IMR-90 (cell line): ENCODE data around the gene AQP1. TPM values are rescaled to one million over a fixed set of nuclear protein-coding genes. Genes with fewer than 3 reads are reported as not detected.

ENCODE experiments used
- ATAC-seq: fragments of 200-7000 bp; cut with Tn5 transposase; 2 replicates; pipeline ENCODE4 v1.9.1; 2020; ENCODE audit warnings: low read depth, mild to moderate bottlenecking, moderate library complexity
- BruUV-seq: library from RNA; stranded (reverse); fragments of 400-500 nt; replicated peaks from 2 replicates; lab custom pipeline; 2021; lab: Mats Ljungman, UMichigan
- CTCF ChIA-PET: fragments of 300-600 bp; formaldehyde crosslinking; extraction: SDS; loops from one replicate; lab custom pipeline; 2021; ENCODE audit warnings: antibody characterized with exemption; lab: Yijun Ruan, JAX
- POLR2A ChIA-PET: fragments of 300-600 bp; sonication (Branson Sonifier 250); formaldehyde crosslinking; loops from one replicate; lab custom pipeline; 2022; ENCODE audit warnings: antibody characterized with exemption; ENCODE audit not compliant: unreplicated experiment; lab: Charles Lee
- DNase-seq: peaks from one replicate; pipeline ENCODE4 v3.0.0; 2013
- H2AFZ ChIP-seq: replicated peaks from 2 replicates; pipeline ENCODE3; 2013; ENCODE audit warnings: low read length, mild to moderate bottlenecking; ENCODE audit not compliant: poor library complexity
- H2AK5ac ChIP-seq: 2 replicates; pipeline ENCODE4 v1.6.1; 2013; ENCODE audit warnings: low read depth, low read length, inconsistent platforms
- H2AK9ac ChIP-seq: replicated peaks from 2 replicates; pipeline ENCODE3; 2013; ENCODE audit warnings: mild to moderate bottlenecking, low read depth, low read length, moderate library complexity; ENCODE audit not compliant: poor library complexity
- H2BK120ac ChIP-seq: 2 replicates; pipeline ENCODE4 v1.6.1; 2013; ENCODE audit warnings: low read depth, low read length, inconsistent platforms
- H2BK15ac ChIP-seq: 3 replicates; pipeline ENCODE4 v1.6.1; 2013; ENCODE audit warnings: low read depth, low read length, inconsistent platforms
- H2BK20ac ChIP-seq: 2 replicates; pipeline ENCODE4 v1.6.1; 2013; ENCODE audit warnings: low read depth, mild to moderate bottlenecking, inconsistent platforms, low read length, moderate library complexity
- H2BK5ac ChIP-seq: 2 replicates; pipeline ENCODE4 v1.6.1; 2013; ENCODE audit warnings: mild to moderate bottlenecking, low read depth, low read length, inconsistent platforms; ENCODE audit not compliant: poor library complexity, severe bottlenecking
- H3K14ac ChIP-seq: replicated peaks from 2 replicates; pipeline ENCODE4 v1.6.1; 2013; ENCODE audit warnings: low read depth, low read length, inconsistent platforms
- H3K18ac ChIP-seq: 2 replicates; pipeline ENCODE4 v1.6.1; 2013; ENCODE audit warnings: low read depth, low read length, control low read depth
- H3K23ac ChIP-seq: 2 replicates; pipeline ENCODE4 v1.6.1; 2013; ENCODE audit warnings: low read depth, low read length, inconsistent platforms
- H3K27ac ChIP-seq: 2 replicates; pipeline ENCODE4 v1.5.1; 2013; ENCODE audit warnings: mild to moderate bottlenecking, control low read depth, low read length; ENCODE audit not compliant: insufficient read depth
- H3K27me3 ChIP-seq: 2 replicates; pipeline ENCODE4 v1.6.1; 2013; ENCODE audit warnings: low read length; ENCODE audit not compliant: control insufficient read depth, insufficient read depth
- H3K36me3 ChIP-seq: 2 replicates; pipeline ENCODE4 v1.6.1; 2013; ENCODE audit warnings: low read length, mixed read lengths; ENCODE audit not compliant: control insufficient read depth, insufficient read depth
- H3K4ac ChIP-seq: 2 replicates; pipeline ENCODE4 v1.6.1; 2013; ENCODE audit warnings: low read depth, low read length, inconsistent platforms
- H3K4me1 ChIP-seq: 2 replicates; pipeline ENCODE4 v1.6.1; 2013; ENCODE audit warnings: low read length, mixed read lengths; ENCODE audit not compliant: control insufficient read depth, insufficient read depth
- H3K4me2 ChIP-seq: 2 replicates; pipeline ENCODE4 v1.6.1; 2013; ENCODE audit warnings: low read depth, mild to moderate bottlenecking, control low read depth, low read length, moderate library complexity
- H3K4me3 ChIP-seq: 2 replicates; pipeline ENCODE4 v1.5.1; 2013; ENCODE audit warnings: low read depth, mild to moderate bottlenecking, control low read depth, low read length, moderate library complexity; ENCODE audit not compliant: insufficient read depth
- H3K56ac ChIP-seq: 2 replicates; pipeline ENCODE4 v1.6.1; 2013; ENCODE audit warnings: low read length, inconsistent platforms; ENCODE audit not compliant: insufficient read depth; ENCODE audit errors: extremely low read depth
- H3K79me1 ChIP-seq, 2 experiments: 2 replicates each; pipeline ENCODE4 v1.6.1; 2013; ENCODE audit warnings: low read length in 2 of 2, inconsistent platforms in 1 of 2, low read depth in 1 of 2
- H3K9ac ChIP-seq: 2 replicates; pipeline ENCODE4 v1.6.1; 2013; ENCODE audit warnings: low read depth, low read length, control low read depth
- H3K9me1 ChIP-seq: 2 replicates; pipeline ENCODE4 v1.6.1; 2013; ENCODE audit warnings: low read length, inconsistent platforms; ENCODE audit not compliant: insufficient read depth
- H3K9me3 ChIP-seq: 2 replicates; pipeline ENCODE4 v1.6.1; 2013; ENCODE audit warnings: low read length; ENCODE audit not compliant: control insufficient read depth, insufficient read depth
- H4K20me1 ChIP-seq: 2 replicates; pipeline ENCODE4 v1.6.1; 2013; ENCODE audit warnings: low read length, inconsistent platforms; ENCODE audit not compliant: insufficient read depth
- H4K5ac ChIP-seq: 2 replicates; pipeline ENCODE4 v1.6.1; 2013; ENCODE audit warnings: mild to moderate bottlenecking, low read depth, low read length, control low read depth
- H4K8ac ChIP-seq, 2 experiments: 2 replicates each; pipeline ENCODE4 v1.6.1; 2013; ENCODE audit warnings: low read depth in 2 of 2, low read length in 2 of 2, control low read depth in 1 of 2, inconsistent platforms in 1 of 2
- H4K91ac ChIP-seq: 2 replicates; pipeline ENCODE4 v1.6.1; 2013; ENCODE audit warnings: low read depth, low read length, inconsistent platforms; ENCODE audit not compliant: insufficient read depth
- CTCF ChIP-seq: conservative IDR thresholded peaks from 2 replicates; pipeline ENCODE4 v1.5.1; 2012; ENCODE audit warnings: mild to moderate bottlenecking, low read depth, low read length, improper control_type of control experiment
- FOS ChIP-seq: fragments of 150-350 bp; IDR thresholded peaks from 2 replicates; pipeline ENCODE4 v1.6.1; 2016; ENCODE audit warnings: low read depth, low read length
- MAZ ChIP-seq: IDR thresholded peaks from 2 replicates; pipeline ENCODE4 v1.6.1; 2012; ENCODE audit warnings: low read depth, mild to moderate bottlenecking, low read length, improper control_type of control experiment, moderate library complexity, borderline replicate concordance
- RAD21 ChIP-seq: IDR thresholded peaks from 2 replicates; pipeline ENCODE4 v1.6.1; 2012; ENCODE audit warnings: low read length, improper control_type of control experiment
- RFX5 ChIP-seq: IDR thresholded peaks from 2 replicates; pipeline ENCODE4 v1.8.0; 2012; ENCODE audit warnings: low read depth, mild to moderate bottlenecking, low read length, moderate library complexity
- SMC3 ChIP-seq: fragments of 150-350 bp; IDR thresholded peaks from 2 replicates; pipeline ENCODE4 v1.6.1; 2016; ENCODE audit warnings: low read depth, mild to moderate bottlenecking, antibody characterized with exemption, low read length, moderate library complexity
- WGBS, 2 experiments: methylation state at CpG; one replicate each; pipeline versions ENCODE4 v1.1.5 to v1.1.7; 2013; ENCODE audit warnings: missing lambda C conversion rate in 2 of 2; ENCODE audit not compliant: insufficient read length in 1 of 2; ENCODE audit errors: extremely low coverage in 2 of 2; 5-methylcytosine and 5-hydroxymethylcytosine counted together
- dilution Hi-C: fragments of 300-500 bp; cut with HindIII; formaldehyde crosslinking; loops from one replicate; pipeline ENCODE4 v1.14.3; 2018; ENCODE audit warnings: low sequenced_read_pairs; ENCODE audit not compliant: unreplicated experiment
- in situ Hi-C: fragments of 300-500 bp; cut with MboI; formaldehyde crosslinking; loops from 3 replicates; pipeline ENCODE4 v1.14.3; 2019; ENCODE audit warnings: low sequenced_read_pairs, inconsistent platforms, mixed read lengths
- intact Hi-C: fragments of 100-400 bp; cut with micrococcal nuclease; formaldehyde crosslinking; loops from 2 replicates; pipeline ENCODE4 v1.10.0; 2022
- polyA plus RNA-seq, 3 experiments: library from polyadenylated mRNA; depleted of rRNA; stranded (reverse); fragments of >200 nt; gene quantifications; 2 replicates each; pipeline ENCODE4 v1.2.3, GENCODE V29; 2012; ENCODE audit warnings: low replicate concordance in 1 of 3
- total RNA-seq: library from RNA; depleted of rRNA; stranded (reverse); fragments of >200 nt; gene quantifications from 2 replicates; pipeline ENCODE4 v1.2.3, GENCODE V29; 2012; rRNA removed

Gene AQP1
- total and polyA plus RNA-seq, 2 of the 4 experiments (the other 2 are of a cell fraction): 0.18 to 0.39 TPM

- H2AFZ ChIP-seq: peak overlapping the region; percentile 26
- CTCF ChIA-PET: no interaction called here
- no peak overlapping the region for H3K4me3 ChIP-seq
- no peak overlapping the region for H2AK9ac ChIP-seq
- no peak overlapping the region for H3K56ac ChIP-seq
- no peaks in the 10 kb centered on the region for H4K20me1 ChIP-seq
- no peaks in the 10 kb centered on the region for H3K4me1 ChIP-seq
- no peak overlapping the region for H3K18ac ChIP-seq
- intact Hi-C loops (no loop called here), in situ Hi-C loops (loop anchor here (5.0 kb wide), 1 partner anchor 172 kb away; no protein-coding TSS in a partner anchor), dilution Hi-C loops (no loop called here)
- no peak overlapping the region for H2BK5ac ChIP-seq
- no peak overlapping the region for H4K91ac ChIP-seq
- no peak overlapping the region for H3K9ac ChIP-seq
- H2BK20ac ChIP-seq: no peak overlapping the region
- no peak overlapping the region for H3K27ac ChIP-seq
- no peak overlapping the region for H4K5ac ChIP-seq
- H3K14ac ChIP-seq: no peak overlapping the region
- H3K4ac ChIP-seq: no peak overlapping the region
- POLR2A ChIA-PET: no interaction called here
- no peak overlapping the region for H2BK15ac ChIP-seq
- peak; percentile 40 for DNase-seq
- no peak overlapping the region for H4K8ac ChIP-seq
- ATAC-seq: peak; percentile 76
- peaks cover 62% of the 10 kb centered on the region for H3K27me3 ChIP-seq
- no peaks in the 10 kb centered on the region for H3K9me1 ChIP-seq
- no peak overlapping the region for H2AK5ac ChIP-seq
- no peaks in the 10 kb centered on the region for H3K79me1 ChIP-seq
- no peaks in the 10 kb centered on the region for H3K9me3 ChIP-seq
- H2BK120ac ChIP-seq: no peak overlapping the region
- 23% methylated on average over 4 of the region's 7 CpGs; no CpG with 5 or more reads in 1 of the 2 experiments for WGBS, 2 experiments
- no peak overlapping the region for H3K23ac ChIP-seq
- no peak overlapping the region for H3K4me2 ChIP-seq
- no peak for TF ChIP-seq FOS
- no peak for TF ChIP-seq RFX5
- peak; percentile 45 for TF ChIP-seq CTCF
- no peak for TF ChIP-seq MAZ
- TF ChIP-seq RAD21: peak; percentile 51
- TF ChIP-seq SMC3: peak; percentile 36
- BruUV-seq: no TSS peak
- no peaks in the 10 kb centered on the region for H3K36me3 ChIP-seq
Measured at GRCh38 chr7:30974605-30975255, 63.1 kb downstream of the AQP1 start.

Other genes starting within 250 kb of the AQP1 start
- gene CRHR2, start 229.4 kb upstream of the AQP1 start, total RNA-seq: not detected in 2 replicates
- not detected in 2 replicates for gene CRHR2, start 229.4 kb upstream of the AQP1 start, polyA plus RNA-seq (2012; rRNA removed)
- 1.7 and 2.2 TPM in 2 replicates for gene INMT, start 159.7 kb upstream of the AQP1 start, total RNA-seq
- 0.34 and 0.39 TPM in 2 replicates for gene INMT, start 159.7 kb upstream of the AQP1 start, polyA plus RNA-seq (2012; rRNA removed)
- gene MINDY4, start 140.4 kb upstream of the AQP1 start, total RNA-seq: 3.6 TPM in 2 replicates
- gene MINDY4, start 140.4 kb upstream of the AQP1 start, polyA plus RNA-seq (2012; rRNA removed): 1.8 and 1.9 TPM in 2 replicates
- gene GHRHR, start 52.1 kb downstream of the AQP1 start, total RNA-seq: not detected in 2 replicates
- gene GHRHR, start 52.1 kb downstream of the AQP1 start, polyA plus RNA-seq (2012; rRNA removed): not detected in 2 replicates
- gene ADCYAP1R1, start 140.5 kb downstream of the AQP1 start, total RNA-seq: not detected in 2 replicates
- gene ADCYAP1R1, start 140.5 kb downstream of the AQP1 start, polyA plus RNA-seq (2012; rRNA removed): not detected in 2 replicates